BJ (cell line): Measurements from ENCODE around the gene AKT3. TPM values are rescaled to one million over a fixed set of nuclear protein-coding genes. Genes with fewer than 3 reads are reported as not detected.

Experiments used
- CTCF ChIA-PET: fragments of 350-600 bp; formaldehyde crosslinking; extraction: SDS; loops from one replicate; lab custom pipeline; 2021; ENCODE audit warnings: antibody characterized with exemption, inconsistent platforms; lab: Yijun Ruan, JAX
- POLR2A ChIA-PET: fragments of 300-600 bp; sonication (Branson Sonifier 250); formaldehyde crosslinking; extraction: SDS; loops from one replicate; lab custom pipeline; 2021; ENCODE audit warnings: antibody characterized with exemption; lab: Charles Lee
- DNase-seq: peaks from one replicate; pipeline ENCODE4 v3.0.0-alpha.2; 2011; ENCODE audit warnings: low read depth
- H3K27me3 ChIP-seq: 2 replicates; pipeline ENCODE4 v1.6.0; 2011; ENCODE audit warnings: low read length; ENCODE audit not compliant: control insufficient read depth, insufficient read depth
- H3K36me3 ChIP-seq: 2 replicates; pipeline ENCODE4 v1.5.1; 2011; ENCODE audit warnings: low read length; ENCODE audit not compliant: control insufficient read depth, insufficient read depth
- H3K4me3 ChIP-seq: 2 replicates; pipeline ENCODE4 v1.5.1; 2011; ENCODE audit warnings: low read depth, mild to moderate bottlenecking, control low read depth, low read length
- polyA plus RNA-seq: library from polyadenylated mRNA; depleted of rRNA; stranded (reverse); fragments of >200 nt; gene quantifications from 2 replicates; pipeline ENCODE4 v1.2.3, GENCODE V29; 2011
- TF ChIP-seq, protein P1 (sequence below): IDR thresholded peaks from 2 replicates; pipeline ENCODE4 v1.5.1; 2011; ENCODE audit warnings: low read depth, mild to moderate bottlenecking, control low read depth, inconsistent platforms, low read length, moderate library complexity; ENCODE audit not compliant: insufficient read depth

AKT3 gene
- polyA plus RNA-seq, 1 experiment: 23.8 TPM

DNA sequence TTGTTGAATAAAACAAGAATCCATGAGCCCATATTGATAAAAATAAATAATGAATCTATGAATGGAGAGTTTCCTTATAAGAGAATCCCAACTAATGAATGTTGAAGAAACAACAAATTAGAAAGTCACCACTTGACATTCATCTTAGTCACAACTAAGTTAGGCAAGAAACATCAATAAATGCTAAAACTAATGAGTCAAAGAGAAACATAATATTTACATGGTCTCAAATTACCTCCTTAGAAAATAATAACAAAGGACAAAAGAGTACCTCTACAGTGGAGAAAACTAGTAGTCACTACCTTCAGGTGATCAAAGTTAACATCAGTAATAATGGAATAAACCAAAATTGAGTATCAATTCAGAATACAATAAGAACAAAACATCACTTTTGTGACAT, 93.5 kb downstream of the AKT3 start:
- TF ChIP-seq, protein P1, sequence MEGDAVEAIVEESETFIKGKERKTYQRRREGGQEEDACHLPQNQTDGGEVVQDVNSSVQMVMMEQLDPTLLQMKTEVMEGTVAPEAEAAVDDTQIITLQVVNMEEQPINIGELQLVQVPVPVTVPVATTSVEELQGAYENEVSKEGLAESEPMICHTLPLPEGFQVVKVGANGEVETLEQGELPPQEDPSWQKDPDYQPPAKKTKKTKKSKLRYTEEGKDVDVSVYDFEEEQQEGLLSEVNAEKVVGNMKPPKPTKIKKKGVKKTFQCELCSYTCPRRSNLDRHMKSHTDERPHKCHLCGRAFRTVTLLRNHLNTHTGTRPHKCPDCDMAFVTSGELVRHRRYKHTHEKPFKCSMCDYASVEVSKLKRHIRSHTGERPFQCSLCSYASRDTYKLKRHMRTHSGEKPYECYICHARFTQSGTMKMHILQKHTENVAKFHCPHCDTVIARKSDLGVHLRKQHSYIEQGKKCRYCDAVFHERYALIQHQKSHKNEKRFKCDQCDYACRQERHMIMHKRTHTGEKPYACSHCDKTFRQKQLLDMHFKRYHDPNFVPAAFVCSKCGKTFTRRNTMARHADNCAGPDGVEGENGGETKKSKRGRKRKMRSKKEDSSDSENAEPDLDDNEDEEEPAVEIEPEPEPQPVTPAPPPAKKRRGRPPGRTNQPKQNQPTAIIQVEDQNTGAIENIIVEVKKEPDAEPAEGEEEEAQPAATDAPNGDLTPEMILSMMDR: no peak
- CTCF ChIA-PET: interaction anchor here (0.7 kb wide), 1 partner anchor 265 kb away, joined by 3 read pairs; no protein-coding TSS in a partner anchor
- H3K36me3 ChIP-seq: no peaks in the 10 kb centered on the region
- POLR2A ChIA-PET: no interaction called here
- H3K4me3 ChIP-seq: no peak overlapping the region
- no peak for DNase-seq
- H3K27me3 ChIP-seq: no peaks in the 10 kb centered on the region

DNA sequence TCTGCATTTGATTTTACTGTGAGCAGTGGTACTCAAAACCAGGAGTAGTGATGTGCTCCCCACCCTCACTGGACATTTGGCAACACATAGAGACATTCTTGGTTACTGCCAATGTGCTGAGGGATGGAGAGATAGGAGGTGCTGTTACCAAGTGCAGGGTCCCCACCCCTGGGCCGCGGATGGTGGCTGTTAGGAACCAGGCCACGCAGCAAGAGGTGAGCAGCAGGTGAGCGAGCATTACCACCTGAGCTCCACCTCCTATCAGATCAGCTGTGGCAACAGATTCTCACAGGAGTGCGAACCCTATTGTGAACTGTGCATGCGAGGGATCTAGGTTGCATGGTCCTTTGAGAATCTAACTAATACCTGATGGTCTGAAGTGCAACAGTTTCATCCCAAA, 95.7 kb downstream of the AKT3 start:
- H3K27me3 ChIP-seq: no peaks in the 10 kb centered on the region
- CTCF ChIA-PET: no interaction called here
- H3K36me3 ChIP-seq: no peaks in the 10 kb centered on the region
- POLR2A ChIA-PET: no interaction called here
- no peak for DNase-seq
- TF ChIP-seq, protein P1: no peak
- no peak overlapping the region for H3K4me3 ChIP-seq

DNA sequence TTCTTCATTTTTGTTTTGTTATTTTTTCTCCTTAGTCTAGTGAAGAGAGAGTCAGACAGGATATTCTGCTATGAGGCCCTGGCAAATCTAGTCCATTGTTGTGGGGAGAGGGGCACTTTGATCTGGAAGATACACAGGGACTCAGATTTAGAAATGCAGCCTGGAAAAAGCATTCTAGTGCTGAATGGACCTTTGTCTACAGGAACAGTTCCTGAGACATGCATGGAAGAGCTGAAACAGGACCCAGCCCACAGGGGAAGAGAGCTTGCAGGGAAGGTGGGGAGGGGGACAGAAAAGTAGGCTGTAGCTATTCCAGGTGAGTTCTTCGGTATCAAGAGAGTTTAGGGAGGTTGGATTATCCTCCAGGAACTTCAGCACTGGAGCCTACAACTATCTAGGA, 98.5 kb downstream of the AKT3 start:
- CTCF ChIA-PET: interaction anchor here (0.7 kb wide), 2 partner anchors 99 to 353 kb away, joined by 3 read pairs; no protein-coding TSS in a partner anchor
- H3K4me3 ChIP-seq: no peak overlapping the region
- H3K27me3 ChIP-seq: no peaks in the 10 kb centered on the region
- no peak for DNase-seq
- TF ChIP-seq, protein P1: no peak
- H3K36me3 ChIP-seq: no peaks in the 10 kb centered on the region
- POLR2A ChIA-PET: no interaction called here

DNA sequence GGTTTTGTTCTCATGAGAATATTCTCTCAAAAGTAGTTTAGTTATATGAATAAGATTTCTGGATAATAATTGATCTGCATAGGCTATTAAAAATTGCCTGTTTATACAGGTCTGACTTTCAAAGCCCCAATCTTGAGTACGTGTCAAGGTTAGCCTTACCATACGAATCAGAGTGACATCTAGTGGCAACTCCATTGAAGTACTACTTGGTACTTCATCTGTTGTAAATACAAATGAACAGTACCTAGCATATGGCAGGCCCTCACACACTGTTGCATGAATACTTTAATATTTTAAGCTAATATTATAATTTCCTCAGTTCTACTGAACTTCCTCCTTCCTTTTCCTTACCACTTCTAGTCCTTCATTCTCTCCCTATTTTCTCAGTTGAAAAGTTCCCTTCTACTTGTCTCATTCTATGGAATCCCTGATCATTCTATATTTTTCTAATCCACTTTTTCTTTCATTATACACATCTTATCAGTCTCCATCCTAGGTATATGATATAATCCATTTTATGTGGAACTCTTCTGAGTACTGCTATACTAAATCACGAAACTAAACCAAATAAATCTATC, 101.2 kb downstream of the AKT3 start:
- TF ChIP-seq, protein P1: peak; percentile 81
- Histone ChIP-seq H3K4me3 (no peak overlapping the region), H3K36me3 (no peaks in the 10 kb centered on the region), H3K27me3 (no peaks in the 10 kb centered on the region)
- ChIA-PET POLR2A (interaction anchor here (0.5 kb wide), 1 partner anchor 272 kb away, joined by 5 read pairs; no protein-coding TSS in a partner anchor), CTCF (interaction anchor here (0.6 to 1.1 kb wide), 8 partner anchors 18 to 515 kb away, joined by 3 to 4 read pairs (median 3); no protein-coding TSS in a partner anchor)
- DNase-seq: no peak

GRCh38 chr1:243748227-243748626, 101.8 kb downstream of the AKT3 start:
- POLR2A ChIA-PET: interaction anchor here (0.5 kb wide), 1 partner anchor 272 kb away, joined by 5 read pairs; no protein-coding TSS in a partner anchor
- no peaks in the 10 kb centered on the region for H3K27me3 ChIP-seq
- TF ChIP-seq, protein P1: no peak
- no peak overlapping the region for H3K4me3 ChIP-seq
- CTCF ChIA-PET: interaction anchor here (0.6 to 1.1 kb wide), 7 partner anchors 18 to 516 kb away, joined by 3 to 4 read pairs (median 3); no protein-coding TSS in a partner anchor
- no peak for DNase-seq
- H3K36me3 ChIP-seq: no peaks in the 10 kb centered on the region
